GM12873 (cell line): ENCODE results near the gene UAP1.

ENCODE experiments used
- CTCF ChIP-seq: IDR thresholded peaks from 2 replicates; pipeline ENCODE4 v1.5.1; 2012; ENCODE audit warnings: low read depth, mild to moderate bottlenecking, moderate library complexity, low read length, control low read depth; ENCODE audit not compliant: insufficient read depth; ENCODE audit errors: missing control alignments

The UAP1 gene

GRCh38 chr1:162621256-162621655 lies 59.7 kb downstream of the UAP1 start:
- no peak for TF ChIP-seq CTCF

- no peak for TF ChIP-seq CTCF
Observed at GRCh38 chr1:162625679-162626078, 64.2 kb downstream of the UAP1 start.

GRCh38 chr1:162626094-162626493 lies 64.6 kb downstream of the UAP1 start:
- no peak for TF ChIP-seq CTCF

GRCh38 chr1:162626761-162627160 lies 65.2 kb downstream of the UAP1 start:
- no peak for TF ChIP-seq CTCF

- peak; percentile 49 for TF ChIP-seq CTCF
Observed at GRCh38 chr1:162627662-162628296, 66.3 kb downstream of the UAP1 start.

- no peak for TF ChIP-seq CTCF
Observed at GRCh38 chr1:162629077-162629627, 67.6 kb downstream of the UAP1 start.

- no peak for TF ChIP-seq CTCF
Observed at GRCh38 chr1:162629651-162630050, 68.1 kb downstream of the UAP1 start.
